Measurements from ENCODE around the gene ZNF277. TPM values are rescaled to one million over a fixed set of nuclear protein-coding genes. Genes with fewer than 3 reads are reported as not detected.

ZNF277 gene
- total RNA-seq, 1 experiment from 2014 or later, result 13.1 TPM

DNA sequence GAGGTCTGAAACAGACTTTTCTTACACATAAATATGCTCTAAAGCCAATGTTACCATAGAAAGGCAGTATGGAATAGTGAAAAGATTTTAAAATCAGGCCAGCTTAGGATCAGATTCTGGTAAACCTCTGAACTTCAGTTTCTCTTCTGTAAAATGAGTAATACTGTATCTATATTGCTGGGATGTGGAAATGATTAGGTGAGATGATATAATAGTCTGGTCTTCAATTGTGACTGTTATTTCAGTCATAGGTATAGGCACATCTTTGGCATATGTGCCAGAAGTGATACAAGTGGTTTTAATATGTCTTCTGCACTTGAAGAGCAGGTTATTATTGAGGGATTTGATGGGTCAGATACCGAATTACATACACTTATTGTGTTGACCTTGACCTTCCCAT is 7.2 kb downstream of the ZNF277 start:
- no CpG with 5 or more reads among the region's 1 CpG for WGBS (ENCODE audit: extremely low coverage, insufficient read length, low lambda C conversion rate)
- peaks cover 10% of the 10 kb centered on the region; the same call in 1 of the 2 replicates for H3K79me2 ChIP-seq (ENCODE audit: insufficient read depth, low read length)

More for the DNA sequence above, 7.2 kb downstream of the ZNF277 start:
- Histone ChIP-seq H3K56ac (ENCODE audit: insufficient read length, low read depth, low read length) (no peak overlapping the region), H2AFZ (ENCODE audit: low read length) (no peak overlapping the region), H3K4me1 (ENCODE audit: insufficient read depth, low read length) (peaks cover 7% of the 10 kb centered on the region; the same call in 1 of the 2 replicates), H4K8ac (replicated peaks; ENCODE audit: insufficient read length, low read depth, low read length) (no peak overlapping the region), H3K14ac (ENCODE audit: insufficient read depth, low read length) (no peak overlapping the region), H2BK120ac (ENCODE audit: low read depth, low read length, poor library complexity, severe bottlenecking) (no peak overlapping the region), H3K4ac (ENCODE audit: low read depth, low read length) (no peak overlapping the region), H2BK20ac (ENCODE audit: low read depth, low read length, poor library complexity, severe bottlenecking) (no peak overlapping the region), H2BK15ac (ENCODE audit: low read depth, low read length) (no peak overlapping the region), H3K18ac (ENCODE audit: insufficient read length, low read depth, low read length) (no peak overlapping the region), H3K23ac (ENCODE audit: insufficient read length, low read depth, low read length) (no peak overlapping the region), H3K9me3 (ENCODE audit: control insufficient read depth, low read depth, low read length) (no peaks in the 10 kb centered on the region), H2BK12ac (ENCODE audit: insufficient read length, low read depth, low read length) (no peak overlapping the region), H4K20me1 (ENCODE audit: control insufficient read depth, insufficient read depth, insufficient read length) (no peaks in the 10 kb centered on the region), H3T11ph (ENCODE audit: low read length) (no peak overlapping the region), H3K27ac (ENCODE audit: insufficient read length, low read depth, low read length) (no peak overlapping the region), H3K79me1 (ENCODE audit: insufficient read depth, low read depth, low read length, poor library complexity, severe bottlenecking) (peaks cover 10% of the 10 kb centered on the region), H4K5ac (ENCODE audit: insufficient read length, low read depth, low read length) (no peak overlapping the region), H3K9ac (ENCODE audit: extremely low read depth, insufficient read length, low read length) (no peak overlapping the region), H3K27me3 (ENCODE audit: insufficient read depth, low read length) (no peaks in the 10 kb centered on the region), H2BK5ac (ENCODE audit: insufficient read length, low read length) (no peak overlapping the region), H3K4me2 (ENCODE audit: insufficient read depth, insufficient read length, low read length) (no peak overlapping the region), H3K23me2 (ENCODE audit: insufficient read length, low read depth, low read length, poor library complexity, severe bottlenecking) (no peaks in the 10 kb centered on the region), H4K91ac (ENCODE audit: insufficient read length, low read depth, low read length) (no peak overlapping the region), H2AK5ac (ENCODE audit: insufficient read length, low read length) (no peak overlapping the region)
- Mint-ChIP-seq H3K4me3 (no peak overlapping the region), H3K27ac (no peak overlapping the region), H3K27me3 (ENCODE audit: low read depth) (no peaks in the 10 kb centered on the region), H3K9me3 (no peaks in the 10 kb centered on the region), H3K4me1 (peaks cover 28% of the 10 kb centered on the region in 2 experiments), H3K36me3 (ENCODE audit: insufficient read depth in 1 of 3, low read depth in 3 of 3) (no peaks in the 10 kb centered on the region; a peak in 2 of 7 replicates)
- TF ChIP-seq, protein P1, sequence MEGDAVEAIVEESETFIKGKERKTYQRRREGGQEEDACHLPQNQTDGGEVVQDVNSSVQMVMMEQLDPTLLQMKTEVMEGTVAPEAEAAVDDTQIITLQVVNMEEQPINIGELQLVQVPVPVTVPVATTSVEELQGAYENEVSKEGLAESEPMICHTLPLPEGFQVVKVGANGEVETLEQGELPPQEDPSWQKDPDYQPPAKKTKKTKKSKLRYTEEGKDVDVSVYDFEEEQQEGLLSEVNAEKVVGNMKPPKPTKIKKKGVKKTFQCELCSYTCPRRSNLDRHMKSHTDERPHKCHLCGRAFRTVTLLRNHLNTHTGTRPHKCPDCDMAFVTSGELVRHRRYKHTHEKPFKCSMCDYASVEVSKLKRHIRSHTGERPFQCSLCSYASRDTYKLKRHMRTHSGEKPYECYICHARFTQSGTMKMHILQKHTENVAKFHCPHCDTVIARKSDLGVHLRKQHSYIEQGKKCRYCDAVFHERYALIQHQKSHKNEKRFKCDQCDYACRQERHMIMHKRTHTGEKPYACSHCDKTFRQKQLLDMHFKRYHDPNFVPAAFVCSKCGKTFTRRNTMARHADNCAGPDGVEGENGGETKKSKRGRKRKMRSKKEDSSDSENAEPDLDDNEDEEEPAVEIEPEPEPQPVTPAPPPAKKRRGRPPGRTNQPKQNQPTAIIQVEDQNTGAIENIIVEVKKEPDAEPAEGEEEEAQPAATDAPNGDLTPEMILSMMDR (conservative IDR thresholded peaks at IDR 0.05), result no peak
- no peak for DNase-seq

Measured in H9 (cell line).